Activated CD8-positive, alpha-beta memory T cell treated with anti-CD3 and anti-CD28 coated beads, Interleukin-2, amount 50 U/mL, for 1 hour (primary cell): ENCODE data around the gene IRF5.
"Not testable (repeated sequence)": the region's sequence is repeated elsewhere in the genome, so short reads cannot be mapped to it uniquely, and the experiment has no call there.

ENCODE experiments used
- DNase-seq: peaks from one replicate; pipeline ENCODE4 v3.0.0-alpha.2; 2020; ENCODE audit errors: extremely low read depth

The IRF5 gene

GRCh38 chr7:128939075-128939860 is 1.5 kb downstream of the IRF5 start:
- DNase-seq, result no peak

- no peak for DNase-seq
These were observed 2.2 kb downstream of the IRF5 start for GRCh38 chr7:128939861-128940410.

GRCh38 chr7:128940494-128941322 is 3.0 kb downstream of the IRF5 start:
- no peak for DNase-seq

- no peak for DNase-seq
These were observed 3.7 kb downstream of the IRF5 start for GRCh38 chr7:128941323-128941890.

GRCh38 chr7:128941946-128942526 is 4.3 kb downstream of the IRF5 start:
- no peak for DNase-seq

- not testable (repeated sequence) for DNase-seq
These were observed 5.5 kb downstream of the IRF5 start for GRCh38 chr7:128943251-128943650.

- DNase-seq, result no peak
These were observed 6.9 kb downstream of the IRF5 start for GRCh38 chr7:128944487-128945236.

- DNase-seq, result no peak
These were observed 8.1 kb downstream of the IRF5 start for GRCh38 chr7:128945668-128946366.

GRCh38 chr7:128946936-128947830 is 9.5 kb downstream of the IRF5 start:
- DNase-seq, result no peak

GRCh38 chr7:128947854-128948253 is 10.1 kb downstream of the IRF5 start:
- DNase-seq, result no peak

- DNase-seq, result no peak
These were observed 10.7 kb downstream of the IRF5 start for GRCh38 chr7:128948312-128948973.

GRCh38 chr7:128948976-128949760 is 11.4 kb downstream of the IRF5 start:
- DNase-seq, result no peak

- no peak for DNase-seq
These were observed 13.6 kb downstream of the IRF5 start for GRCh38 chr7:128951296-128951695.

- no peak for DNase-seq
These were observed 16.4 kb downstream of the IRF5 start for GRCh38 chr7:128954150-128954549.

- DNase-seq, result no peak
These were observed 17.4 kb downstream of the IRF5 start for GRCh38 chr7:128954830-128955802.

GRCh38 chr7:128955981-128956380 is 18.3 kb downstream of the IRF5 start:
- DNase-seq, result no peak

GRCh38 chr7:128959296-128959695 is 21.6 kb downstream of the IRF5 start:
- no peak for DNase-seq
